Stimulated activated CD4-positive, alpha-beta T cell treated with anti-CD3 and anti-CD28 coated beads, TNF-alpha, amount 100 ng/mL, for 48 hours (primary cell): ENCODE data around the gene FCAMR.

Experiments used
- DNase-seq, 3 donors: peaks; one replicate each; pipeline ENCODE4 v3.0.0-alpha.2; 2020; ENCODE audit warnings: low read depth in 3 of 3

Gene FCAMR

DNA sequence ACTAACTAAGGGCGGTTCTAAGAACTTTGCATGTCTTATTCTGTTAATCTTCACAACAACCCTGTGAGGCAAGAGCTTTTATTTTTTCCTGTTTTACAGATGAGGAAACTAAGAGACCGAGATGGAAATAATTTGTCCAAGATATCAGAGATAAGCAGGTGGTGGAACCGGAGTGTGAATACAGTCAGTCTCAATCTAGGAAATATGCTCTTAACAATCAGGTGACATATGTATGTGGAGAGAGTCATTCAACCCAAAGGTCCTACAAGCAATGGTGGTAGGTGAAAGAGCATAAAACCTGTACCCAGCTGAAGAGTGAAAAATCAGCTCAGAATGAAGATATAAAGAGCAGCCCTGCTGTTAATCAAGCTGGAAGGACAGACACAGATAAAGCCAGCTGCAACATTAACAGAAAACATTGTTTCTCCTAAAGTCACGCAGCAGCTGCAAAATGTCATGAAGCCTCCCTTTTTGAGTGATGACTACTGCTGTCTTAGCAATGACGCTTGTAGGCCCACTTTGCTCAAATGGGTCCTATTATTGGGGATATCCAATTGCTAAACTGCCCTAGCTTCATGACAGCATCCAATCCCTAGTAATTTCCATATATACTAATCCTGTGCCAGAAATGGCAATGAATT, 30.5 kb upstream of the FCAMR start:
- DNase-seq = no peak

DNA sequence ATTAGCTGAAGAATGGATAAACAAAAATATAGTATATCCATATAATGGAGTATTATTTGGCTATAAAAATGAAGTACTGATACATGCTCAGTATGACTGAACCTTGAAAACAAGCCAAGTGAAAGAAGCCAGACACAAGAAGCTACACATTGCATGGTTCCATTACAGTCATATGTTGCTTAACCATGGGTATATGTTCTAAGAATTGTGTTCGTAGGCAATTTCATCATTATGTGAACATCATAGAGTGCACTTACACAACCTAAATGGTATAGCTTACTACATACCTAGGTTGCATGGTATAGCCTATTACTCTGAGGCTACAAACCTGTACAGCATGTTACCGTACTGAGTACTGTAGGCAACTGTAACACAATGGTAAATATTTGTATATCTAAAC, 28.6 kb upstream of the FCAMR start:
- DNase-seq = no peak

DNA sequence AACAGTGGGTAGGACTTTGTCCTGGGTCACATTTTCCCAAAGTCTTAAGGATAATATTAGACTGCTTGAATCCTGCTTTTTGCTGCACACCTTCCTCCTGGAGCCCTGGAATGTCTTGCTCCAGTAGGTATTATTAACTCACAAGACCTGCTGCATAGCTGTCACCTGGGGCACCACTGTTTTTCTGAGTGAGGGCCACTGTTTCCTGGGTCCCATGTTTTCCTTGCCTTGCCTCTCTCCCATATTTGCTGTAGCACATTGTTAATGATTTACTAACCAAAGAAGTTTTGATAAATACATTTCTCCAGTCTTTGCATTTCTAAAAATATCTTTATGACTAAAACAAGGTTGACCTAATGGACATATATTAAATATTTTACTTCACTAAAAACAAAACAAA, 22.5 kb upstream of the FCAMR start:
- DNase-seq = no peak

DNA sequence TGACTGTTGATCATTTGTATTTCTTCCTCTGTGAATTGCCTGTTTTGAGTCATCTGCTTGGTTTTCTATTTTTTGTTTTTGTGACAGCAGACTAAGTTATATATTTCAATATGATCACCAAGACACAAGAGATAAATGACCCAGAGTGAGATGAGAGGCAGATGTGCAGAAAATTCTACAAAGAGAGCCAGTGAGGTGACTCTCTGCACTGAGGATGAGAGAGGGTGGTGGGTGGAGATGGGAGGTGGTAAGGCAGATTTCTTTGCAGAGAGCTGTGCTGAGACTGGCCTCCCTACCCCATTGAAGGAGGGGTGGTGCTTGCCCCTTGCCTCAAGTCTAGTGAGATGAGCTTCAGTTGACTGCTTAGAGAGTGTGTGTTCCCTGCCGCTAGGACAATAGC, 17.6 kb upstream of the FCAMR start:
- DNase-seq = no peak

DNA sequence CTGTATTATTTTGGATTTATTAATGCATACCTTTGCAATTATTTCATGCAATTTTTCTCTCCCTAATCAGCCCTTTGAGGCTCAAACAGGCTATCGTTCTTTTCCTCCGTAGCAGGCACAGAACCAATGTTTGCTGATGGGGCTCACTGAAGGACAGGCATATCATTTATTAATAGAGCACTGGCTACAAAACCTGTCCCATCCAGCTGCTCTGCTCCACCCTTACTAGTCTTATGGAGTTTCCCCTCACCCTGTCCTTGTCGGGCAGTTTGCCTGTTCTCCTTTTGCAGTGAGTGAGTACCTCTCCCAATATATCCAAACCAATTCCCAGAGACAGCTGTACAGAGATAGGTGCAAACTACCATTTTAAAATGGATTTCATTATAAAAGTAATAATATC, 16.6 kb upstream of the FCAMR start:
- DNase-seq = no peak

DNA sequence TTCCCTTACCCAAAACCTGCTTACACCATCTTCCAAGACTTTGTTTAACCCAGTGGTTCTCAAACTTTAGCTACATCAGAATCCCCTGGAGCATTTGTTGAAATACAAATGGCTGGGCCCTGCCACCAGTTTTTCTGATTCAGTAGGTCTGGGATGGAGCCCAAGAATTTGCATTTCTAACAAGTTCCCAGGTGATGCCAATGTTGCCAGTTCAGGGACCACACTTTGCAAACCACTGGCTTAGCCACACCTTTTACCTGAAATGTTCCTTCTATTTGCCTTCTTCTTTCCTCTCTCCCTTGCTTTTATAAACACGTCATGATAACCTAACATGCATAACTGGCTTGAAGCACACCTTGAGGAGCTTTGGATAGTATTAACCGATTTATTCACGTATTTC, 16.1 kb upstream of the FCAMR start:
- no peak for DNase-seq

DNA sequence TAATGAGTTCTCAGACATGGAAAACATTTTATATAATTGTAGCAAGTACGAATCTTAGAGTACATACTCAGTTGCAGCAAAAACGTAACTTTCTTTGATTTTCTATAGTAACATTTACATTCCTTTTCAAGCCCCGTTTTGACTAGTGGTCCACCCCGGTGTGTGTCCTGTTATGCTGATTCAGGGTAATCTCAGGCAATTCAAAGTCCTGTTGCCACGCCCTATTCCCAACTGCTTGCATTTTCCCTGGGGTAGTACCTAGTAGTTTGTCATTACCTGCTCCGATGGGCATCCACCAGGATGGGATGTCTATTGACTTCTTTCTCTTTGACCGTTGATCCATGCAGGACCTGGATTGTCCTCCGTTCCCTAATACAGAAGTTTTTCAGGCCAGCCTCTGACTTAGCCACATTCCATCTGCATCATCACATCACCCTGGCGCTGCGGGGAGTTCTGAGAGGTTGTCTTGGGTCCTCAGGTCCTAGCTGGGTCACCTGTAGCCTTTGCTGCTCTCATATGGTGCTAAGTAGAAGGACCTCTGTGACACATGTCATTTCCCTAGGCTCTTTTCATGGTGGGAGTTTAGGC, 15.0 kb upstream of the FCAMR start:
- DNase-seq = no peak

DNA sequence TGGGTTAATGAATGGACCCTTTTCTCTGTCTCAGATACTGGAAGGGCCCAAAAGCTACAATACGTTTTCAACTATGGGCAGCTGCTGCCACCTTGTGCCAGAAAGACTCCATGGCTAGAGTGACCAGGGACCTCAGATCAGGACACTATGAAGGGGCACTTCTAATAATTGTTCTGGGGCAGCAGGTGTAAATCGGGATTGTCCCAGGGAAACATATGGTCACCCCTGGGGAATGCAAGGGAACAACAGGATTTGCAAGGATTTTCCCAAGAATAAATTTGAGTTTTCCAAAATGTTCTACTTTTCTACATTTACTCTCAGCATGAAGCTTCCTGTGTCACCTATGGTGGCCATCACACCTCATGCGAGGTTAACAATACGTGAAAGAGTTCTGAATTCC, 12.0 kb upstream of the FCAMR start:
- peak; percentile 15 to 40 (median 37) for DNase-seq

DNA sequence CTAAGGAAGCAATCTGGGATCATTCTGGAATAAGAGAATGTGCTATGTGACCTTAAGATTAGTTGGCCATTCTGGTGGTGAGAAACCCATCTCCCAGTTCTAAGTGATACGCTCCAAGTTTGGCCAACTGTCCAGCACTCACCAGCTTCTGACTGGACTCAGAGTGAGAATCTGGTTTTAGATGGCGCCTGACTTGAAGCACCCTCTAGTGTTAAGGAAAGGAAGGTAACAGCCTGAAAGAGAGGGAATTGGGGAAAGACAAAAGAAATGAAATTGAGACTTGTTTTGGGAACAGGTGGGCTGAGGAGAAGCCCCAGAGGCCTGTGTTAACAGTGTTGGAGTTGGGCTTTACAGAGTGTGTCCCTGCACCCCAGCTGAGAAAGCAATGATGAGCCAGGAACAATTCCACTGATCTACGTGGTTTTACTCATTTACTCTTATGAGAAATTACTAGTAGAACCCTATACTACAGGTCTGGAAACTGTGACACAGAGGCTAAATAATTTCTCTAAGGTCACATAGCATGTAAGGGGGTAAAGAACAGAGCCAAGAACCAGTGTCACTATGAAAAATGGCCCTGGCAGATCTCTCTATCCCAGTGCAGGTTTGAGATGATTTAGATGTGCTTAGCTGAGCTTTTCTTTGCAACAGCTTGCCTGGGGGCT, 9.3 kb upstream of the FCAMR start:
- no peak for DNase-seq

DNA sequence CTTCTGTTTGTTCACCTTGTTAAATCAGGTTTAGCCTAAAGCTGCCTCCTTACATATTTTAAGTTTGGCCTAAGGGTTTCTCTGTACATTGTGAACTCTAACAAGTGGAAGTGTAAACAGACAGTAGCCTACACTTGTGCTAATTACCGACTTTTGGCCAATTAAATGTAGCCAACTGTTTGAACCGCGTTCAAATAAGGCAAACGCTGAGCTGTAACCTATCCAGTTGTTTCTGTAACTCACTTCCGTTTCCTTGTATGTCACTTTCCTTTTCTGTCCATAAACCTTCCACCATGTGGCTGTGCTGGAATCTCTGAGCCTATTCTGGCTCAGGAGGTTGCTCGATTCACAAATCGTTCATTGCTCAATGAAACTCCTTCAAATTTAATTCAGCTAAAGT, 8.0 kb upstream of the FCAMR start:
- DNase-seq = no peak

DNA sequence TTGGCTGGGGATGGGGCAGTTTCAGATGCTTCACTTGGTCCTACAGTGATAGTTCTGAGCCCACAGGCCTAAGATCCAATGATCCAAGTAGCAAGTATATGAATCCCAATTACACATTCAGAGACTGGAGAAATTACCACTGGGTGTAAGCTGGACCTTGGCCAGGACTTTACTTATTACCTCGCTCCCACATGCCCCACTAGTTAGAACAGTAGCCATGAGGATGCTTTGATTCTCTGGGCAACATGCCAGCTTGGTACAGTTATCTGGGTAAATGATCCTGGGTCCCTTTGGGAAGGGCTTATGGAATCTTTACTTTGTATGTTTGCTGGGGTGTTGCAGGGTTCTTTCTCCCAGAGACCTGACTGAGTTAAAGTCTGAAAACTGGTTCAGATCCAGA, 5.0 kb upstream of the FCAMR start:
- no peak for DNase-seq

DNA sequence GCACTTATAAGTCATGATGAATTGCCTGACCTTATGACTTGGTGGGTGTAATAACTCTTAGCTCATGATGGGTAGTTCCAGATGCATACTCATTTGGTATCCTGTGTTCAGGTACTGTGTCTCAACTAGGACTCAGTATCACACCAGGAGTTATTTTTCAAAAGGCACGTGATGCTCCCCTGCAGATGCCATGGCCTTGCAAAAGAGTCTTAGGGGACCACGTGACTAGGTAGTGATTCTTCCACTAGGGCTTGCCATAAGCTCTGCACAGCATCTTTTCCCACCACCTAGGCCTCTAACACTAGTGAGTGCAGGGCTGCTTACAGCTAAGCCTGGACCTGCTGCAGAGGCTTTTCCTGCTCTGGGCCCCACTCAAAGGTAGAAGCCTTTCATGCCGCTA, 3.9 kb upstream of the FCAMR start:
- no peak for DNase-seq

DNA sequence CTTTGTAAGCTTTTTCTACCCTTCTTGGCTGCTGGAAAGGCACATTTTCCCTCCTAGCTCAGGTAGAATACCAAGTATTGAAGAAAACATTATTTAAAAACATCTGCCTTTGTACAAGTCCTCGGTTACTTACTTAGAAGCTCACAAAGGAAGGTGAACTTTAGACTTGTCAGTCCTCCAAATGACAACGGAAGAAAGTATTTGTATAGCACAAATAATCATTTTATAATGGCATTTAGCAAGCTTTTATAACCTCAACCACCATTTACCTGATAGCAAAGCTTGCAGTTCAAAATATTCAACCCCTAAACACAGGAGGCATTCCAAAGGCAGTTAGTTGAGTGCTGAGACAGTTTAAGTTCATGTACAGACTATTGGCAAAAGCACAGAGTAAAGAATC, 2.5 kb upstream of the FCAMR start:
- DNase-seq = no peak

DNA sequence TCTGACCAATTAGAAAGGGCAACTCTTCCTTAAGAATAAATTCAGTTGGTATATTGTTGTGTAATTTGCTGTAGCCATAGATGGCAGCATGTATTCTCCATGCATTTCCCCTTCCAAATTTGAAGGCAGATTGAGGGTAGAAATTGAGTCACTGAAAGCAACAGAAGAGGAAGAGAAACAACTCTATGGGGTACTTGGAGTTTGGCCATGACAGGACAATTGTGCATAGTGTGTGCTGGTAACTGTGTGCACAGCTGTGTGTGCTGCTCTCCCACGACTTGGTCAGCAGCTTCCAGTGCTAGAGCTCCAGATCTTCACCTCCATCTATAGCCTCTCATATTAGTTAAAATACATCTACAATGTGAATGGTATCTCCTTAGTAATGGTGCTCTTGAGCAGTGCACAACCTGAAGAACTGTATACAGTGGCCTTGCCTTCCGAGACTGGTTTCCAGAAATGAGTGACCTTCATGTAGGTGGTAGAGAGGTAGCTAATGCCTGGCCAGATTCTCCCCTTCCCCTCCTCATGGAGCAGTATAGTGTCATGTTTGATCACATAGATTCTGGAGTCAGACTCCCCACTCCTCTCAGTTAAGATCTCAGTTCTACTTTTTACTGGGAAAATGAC, 882 bp upstream of the FCAMR start:
- DNase-seq = no peak

DNA sequence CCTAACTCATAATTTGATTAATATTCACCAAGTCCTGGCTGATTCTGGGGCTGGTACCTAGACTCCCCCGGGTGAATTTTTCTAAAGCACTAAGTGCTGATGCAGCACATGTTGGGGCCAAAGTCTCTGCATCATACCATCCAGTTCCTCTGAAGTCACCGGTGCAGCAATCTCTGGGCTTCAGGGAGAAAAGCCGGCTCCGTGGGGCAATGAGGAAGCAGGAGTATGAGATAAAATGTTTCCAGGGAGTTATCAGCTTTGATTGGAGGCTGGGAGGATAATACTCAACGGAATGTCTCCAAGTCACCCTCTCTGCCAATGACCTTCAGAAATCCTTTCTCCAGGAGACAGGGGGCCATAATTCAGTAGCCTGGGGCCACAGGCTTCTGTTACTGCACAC, 1.2 kb downstream of the FCAMR start:
- no peak for DNase-seq

DNA sequence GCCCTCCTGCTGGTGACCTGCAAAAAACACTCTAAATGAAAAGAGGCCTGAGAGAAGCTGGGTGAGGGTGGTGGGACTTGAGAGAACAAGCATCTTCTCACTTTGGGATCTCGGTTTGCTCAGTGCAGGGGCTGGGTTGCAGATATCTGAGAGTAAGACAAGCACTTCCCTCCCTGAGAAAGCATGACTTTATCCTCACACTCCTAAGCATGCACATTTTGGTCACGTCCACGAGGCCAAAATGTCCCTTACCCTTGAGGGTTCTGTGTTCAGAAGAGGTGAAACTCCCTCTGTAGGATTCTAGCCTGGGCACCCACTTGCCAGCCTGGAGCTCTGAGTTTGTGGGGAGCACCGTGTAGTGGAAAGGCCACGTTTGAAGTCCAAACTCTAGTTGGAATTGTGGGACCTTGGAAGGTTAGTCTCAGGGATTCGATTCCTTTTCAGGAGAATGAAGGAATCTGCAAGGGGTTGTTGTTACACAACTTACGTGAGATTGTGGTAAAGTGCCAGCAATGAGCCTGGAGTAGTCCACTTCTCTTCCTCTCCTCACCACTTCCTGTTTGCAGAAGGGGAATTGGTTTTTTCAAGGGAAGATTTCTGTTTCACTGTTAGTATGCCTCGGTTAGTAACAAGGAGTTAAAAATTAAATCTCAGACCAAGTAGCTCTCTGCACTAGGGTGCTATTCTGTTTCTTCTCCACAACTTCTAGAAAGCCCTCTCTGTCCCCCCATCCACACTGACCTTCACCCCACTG, 3.0 kb downstream of the FCAMR start:
- DNase-seq = no peak

DNA sequence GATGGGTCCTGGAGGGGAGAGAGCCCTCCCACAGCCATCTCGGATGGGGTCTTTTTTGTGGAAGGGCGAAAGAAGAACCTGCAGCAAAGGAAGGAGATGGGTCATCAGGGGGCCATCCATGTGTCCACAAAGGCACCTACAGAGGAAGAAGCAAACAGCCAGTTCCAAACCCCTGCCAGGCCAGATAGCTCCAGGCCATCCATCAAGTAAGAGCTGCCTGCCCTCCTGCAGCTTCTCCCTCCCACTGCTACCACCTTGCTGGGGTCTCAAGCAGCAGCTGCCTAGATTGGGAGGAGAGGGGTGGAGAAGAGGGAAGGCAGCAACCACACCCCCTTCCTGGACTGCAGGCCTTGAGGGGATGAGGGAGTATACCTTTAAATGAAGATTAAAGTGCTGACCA, 4.5 kb downstream of the FCAMR start:
- DNase-seq = no peak

DNA sequence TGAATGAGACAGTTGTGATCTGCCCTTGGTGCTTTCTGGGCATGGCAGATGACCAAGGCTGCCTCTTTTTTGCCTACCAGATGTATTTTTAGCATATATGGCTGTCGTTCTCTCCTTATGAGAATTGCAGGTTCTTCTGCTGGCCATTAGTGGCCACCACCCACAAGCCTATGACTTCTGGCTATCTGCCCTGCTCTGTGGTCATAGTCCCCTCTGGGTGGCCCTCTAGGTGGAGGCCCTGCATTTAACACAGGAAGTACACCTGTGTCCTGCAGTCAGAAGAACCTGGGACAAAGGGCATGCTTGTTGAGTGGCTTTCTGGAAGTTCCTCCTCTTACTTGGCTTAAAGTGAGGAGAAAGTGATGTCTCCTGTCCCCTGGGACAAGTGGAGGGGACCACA, 6.5 kb downstream of the FCAMR start:
- no peak for DNase-seq

DNA sequence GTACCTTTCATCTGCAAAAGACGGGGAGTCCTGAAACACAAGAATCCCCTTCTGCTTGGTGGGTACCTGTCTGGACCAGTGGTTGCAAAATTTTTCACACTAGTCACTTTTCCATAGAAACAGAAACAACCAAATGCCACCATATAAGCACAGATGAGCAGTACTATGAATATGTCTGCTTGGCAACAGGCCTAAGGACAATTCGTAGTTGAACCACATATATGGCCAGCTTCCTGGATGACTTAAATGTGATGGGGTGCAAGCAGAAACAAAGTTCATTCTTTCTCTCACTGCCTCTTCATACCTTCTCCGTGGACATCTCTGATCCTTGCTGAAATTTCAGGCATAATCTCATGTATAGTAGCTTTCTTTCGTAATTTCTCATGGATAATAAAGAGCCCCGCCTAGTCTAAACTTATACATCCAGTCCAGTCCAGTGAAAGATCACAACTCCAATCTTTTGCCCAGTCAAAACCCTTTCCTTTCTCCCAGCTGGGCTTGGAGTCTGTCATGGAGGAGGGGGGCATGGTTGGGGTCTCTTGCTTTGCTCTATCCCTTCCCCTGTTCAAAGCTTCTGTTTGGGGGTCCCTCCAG, 7.0 kb downstream of the FCAMR start:
- no peak for DNase-seq

DNA sequence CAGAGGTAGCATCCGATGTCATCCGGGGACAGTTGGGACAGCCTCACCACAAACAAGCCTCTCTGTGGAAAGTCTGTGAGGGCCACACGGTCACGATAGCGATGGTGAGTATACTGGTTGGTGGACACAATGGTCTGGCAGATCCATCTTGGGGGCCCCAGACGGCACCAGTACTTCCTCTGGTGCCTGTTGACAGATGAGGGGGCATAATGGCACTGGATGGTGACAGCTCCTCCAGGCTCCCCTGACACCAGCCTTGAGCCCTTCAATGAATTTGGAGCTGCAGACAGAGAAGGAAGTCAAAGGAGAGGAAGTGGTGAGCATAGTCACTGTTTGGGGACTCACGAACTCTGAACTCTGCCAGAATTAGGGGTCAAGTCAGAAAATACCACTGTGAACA, 8.0 kb downstream of the FCAMR start:
- DNase-seq = no peak

DNA sequence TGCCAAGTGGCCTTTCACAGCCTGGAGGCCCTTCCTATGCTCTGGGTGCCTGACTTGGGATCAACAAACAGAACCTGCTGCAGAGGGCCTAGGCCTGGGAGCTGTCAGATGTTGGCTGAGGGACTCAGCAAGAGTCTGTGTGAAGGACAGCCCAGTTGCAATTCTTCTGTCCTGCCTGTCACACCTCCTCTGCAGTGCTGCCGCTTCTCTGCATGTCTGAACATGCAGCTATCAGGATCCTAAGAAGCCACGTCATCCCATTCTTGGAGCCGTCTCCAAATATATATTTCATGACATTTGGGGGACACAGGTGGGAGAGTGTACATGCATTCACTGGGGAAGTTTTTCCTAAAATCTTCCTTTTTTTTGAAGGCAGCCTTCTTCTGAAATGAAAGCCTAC, 8.6 kb downstream of the FCAMR start:
- DNase-seq = no peak
